Left lung (tissue), 10 donors: ENCODE results near the gene KDM3B. TPM values are rescaled to one million over a fixed set of nuclear protein-coding genes. Genes with fewer than 3 reads are reported as not detected.
"Not testable (repeated sequence)": the region's sequence is repeated elsewhere in the genome, so short reads cannot be mapped to it uniquely, and the experiment has no call there.

Source experiments
- ATAC-seq: fragments of 200-7000 bp; cut with Tn5 transposase; one replicate; pipeline ENCODE4 v1.9.1; 2020; ENCODE audit warnings: moderate library complexity
- DNase-seq, 4 donors: peaks; one replicate each; pipeline ENCODE4 v3.0.0-alpha.2; 2013 to 2020
- H3K27ac ChIP-seq, 2 donors: fragments of 200-600 bp; sonication (generic) in 1 of 2; one replicate each; pipeline versions ENCODE4 v1.5.0 to v1.8.0; 2020 to 2021
- H3K27me3 ChIP-seq, 2 donors: fragments of 200-600 bp; sonication (generic) in 1 of 2; one replicate each; pipeline versions ENCODE4 v1.5.0 to v1.8.0; 2020 to 2021
- H3K36me3 ChIP-seq, 2 donors: fragments of 200-600 bp; sonication (generic) in 1 of 2; one replicate each; pipeline versions ENCODE4 v1.5.0 to v1.8.0; 2020 to 2021
- H3K4me1 ChIP-seq, 2 donors: fragments of 200-600 bp; one replicate each; pipeline ENCODE4 v1.8.0; 2021
- H3K4me3 ChIP-seq, 2 donors: fragments of 200-600 bp; sonication (generic) in 1 of 2; one replicate each; pipeline versions ENCODE4 v1.5.0 to v1.8.0; 2020 to 2021; ENCODE audit warnings: mild to moderate bottlenecking in 1 of 2
- H3K9me3 ChIP-seq, 2 donors: fragments of 200-600 bp; sonication (generic) in 1 of 2; one replicate each; pipeline versions ENCODE4 v1.5.0 to v1.8.0; 2020 to 2021
- intact Hi-C, 2 donors: fragments of 100-400 bp; cut with DNase I; formaldehyde crosslinking; loops; one replicate each; pipeline versions ENCODE4 v1.11.2 to v1.14.2; 2022
- polyA plus RNA-seq, 6 donors: library from polyadenylated mRNA; unstranded; fragments of 120-200 nt; gene quantifications; one replicate each; pipeline ENCODE4 v1.2.1, GENCODE V29; 2013; ENCODE audit not compliant: insufficient read length in 6 of 6
- total RNA-seq, 2 donors: library from RNA; stranded (reverse); fragmentation: NEBNext Ultra II Directional; extraction: Animal tissue kit (Norgen Biotek cat#: 25700); gene quantifications; one replicate each; pipeline ENCODE4 v1.2.1, GENCODE V29; 2021
- TF ChIP-seq, protein P1 (sequence below), 2 donors: fragments of 200-600 bp; sonication (generic) in 1 of 2; IDR thresholded peaks; one replicate each; pipeline versions ENCODE4 v1.5.0 to v1.8.0; 2021; ENCODE audit warnings: antibody characterized with exemption in 2 of 2
- donor health status: DM: no; HTN: yes; CAD: no.
- donor health status: DM: no; HTN: no; CAD: no.

KDM3B gene
- total and polyA plus RNA-seq, 8 donors = 47.5 to 96.3 (median 79.5) TPM

DNA sequence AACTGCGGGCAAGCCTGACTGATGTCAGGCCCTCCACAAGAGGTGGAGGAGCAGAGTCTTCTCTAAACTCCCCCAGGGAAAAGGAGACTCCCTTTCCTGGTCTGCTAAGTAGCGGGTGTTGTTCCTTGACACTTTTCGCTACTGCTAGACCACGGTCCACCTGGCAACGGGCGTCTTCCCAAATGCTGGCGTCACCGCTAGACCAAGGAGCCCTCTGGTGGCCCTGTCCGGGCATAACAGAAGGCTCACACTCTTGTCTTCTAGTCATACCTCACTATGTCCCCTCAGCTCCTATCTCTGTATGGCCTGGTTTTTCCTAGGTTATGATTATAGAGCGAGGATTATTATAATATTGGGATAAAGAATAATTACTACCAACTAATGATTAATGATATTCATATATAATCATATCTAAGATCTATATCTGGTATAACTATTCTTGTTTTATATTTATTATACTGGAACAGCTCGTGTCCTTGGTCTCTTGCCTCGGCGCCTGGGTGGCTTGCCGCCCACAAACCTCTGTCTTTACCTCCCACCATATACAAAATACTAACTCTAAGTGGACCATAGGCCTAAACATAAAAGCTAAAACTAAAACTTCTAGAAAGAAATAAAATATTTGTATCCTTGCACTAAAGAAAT is 58.6 kb downstream of the KDM3B start:
- H3K4me1 ChIP-seq, ATAC-seq, H3K4me3 ChIP-seq, H3K27me3 ChIP-seq, H3K27ac ChIP-seq, DNase-seq, H3K9me3 ChIP-seq: not testable (repeated sequence)
- H3K36me3 ChIP-seq = peaks cover 3 to 82% of the 10 kb centered on the region in 2 donors
- intact Hi-C loops = loop anchor here in 1 of 2 donors (10.0 kb wide), 1 partner anchor 226 kb away; no protein-coding TSS in a partner anchor
- TF ChIP-seq, protein P1, sequence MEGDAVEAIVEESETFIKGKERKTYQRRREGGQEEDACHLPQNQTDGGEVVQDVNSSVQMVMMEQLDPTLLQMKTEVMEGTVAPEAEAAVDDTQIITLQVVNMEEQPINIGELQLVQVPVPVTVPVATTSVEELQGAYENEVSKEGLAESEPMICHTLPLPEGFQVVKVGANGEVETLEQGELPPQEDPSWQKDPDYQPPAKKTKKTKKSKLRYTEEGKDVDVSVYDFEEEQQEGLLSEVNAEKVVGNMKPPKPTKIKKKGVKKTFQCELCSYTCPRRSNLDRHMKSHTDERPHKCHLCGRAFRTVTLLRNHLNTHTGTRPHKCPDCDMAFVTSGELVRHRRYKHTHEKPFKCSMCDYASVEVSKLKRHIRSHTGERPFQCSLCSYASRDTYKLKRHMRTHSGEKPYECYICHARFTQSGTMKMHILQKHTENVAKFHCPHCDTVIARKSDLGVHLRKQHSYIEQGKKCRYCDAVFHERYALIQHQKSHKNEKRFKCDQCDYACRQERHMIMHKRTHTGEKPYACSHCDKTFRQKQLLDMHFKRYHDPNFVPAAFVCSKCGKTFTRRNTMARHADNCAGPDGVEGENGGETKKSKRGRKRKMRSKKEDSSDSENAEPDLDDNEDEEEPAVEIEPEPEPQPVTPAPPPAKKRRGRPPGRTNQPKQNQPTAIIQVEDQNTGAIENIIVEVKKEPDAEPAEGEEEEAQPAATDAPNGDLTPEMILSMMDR (IDR thresholded peaks at IDR 0.05) = peak; percentile 41 to 53

DNA sequence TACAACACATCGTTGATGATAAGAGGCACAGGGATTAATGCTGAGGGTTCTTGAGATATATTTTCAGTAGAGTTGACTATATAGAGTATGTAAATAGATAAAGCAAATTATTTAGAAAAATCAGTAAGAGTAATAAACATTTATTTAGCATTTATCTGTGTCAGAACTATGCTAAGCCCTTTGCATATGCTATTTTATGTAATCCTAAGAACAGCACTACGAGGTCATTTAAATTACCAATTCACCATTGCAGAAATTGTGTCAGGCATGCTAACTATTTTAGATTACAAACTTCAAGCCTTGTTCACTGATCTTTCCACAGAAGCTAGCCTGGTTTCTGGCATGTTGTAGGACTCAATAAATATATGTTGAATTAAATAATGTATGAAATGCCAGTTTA is 66.0 kb downstream of the KDM3B start:
- no peak overlapping the region for H3K27ac ChIP-seq
- no peaks in the 10 kb centered on the region for H3K4me1 ChIP-seq
- H3K4me3 ChIP-seq = no peak overlapping the region
- H3K27me3 ChIP-seq = no peaks in the 10 kb centered on the region
- DNase-seq (no peak), ATAC-seq (no peak)
- H3K36me3 ChIP-seq = peaks cover 3 to 98% of the 10 kb centered on the region in 2 donors
- no peaks in the 10 kb centered on the region for H3K9me3 ChIP-seq
- TF ChIP-seq, protein P1 (IDR thresholded peaks at IDR 0.05) = no peak
- intact Hi-C loops = loop anchor here in 1 of 2 donors (10.0 kb wide), 1 partner anchor 234 kb away; no protein-coding TSS in a partner anchor

GRCh38 chr5:138425079-138425478 is 72.6 kb downstream of the KDM3B start:
- TF ChIP-seq, protein P1 (IDR thresholded peaks at IDR 0.05) = no peak
- H3K27me3 ChIP-seq = no peaks in the 10 kb centered on the region
- no peak overlapping the region for H3K4me3 ChIP-seq
- ATAC-seq (no peak), DNase-seq (no peak)
- H3K27ac ChIP-seq = no peak overlapping the region
- no peaks in the 10 kb centered on the region for H3K4me1 ChIP-seq
- H3K9me3 ChIP-seq = no peaks in the 10 kb centered on the region
- peaks cover 0 to 100% of the 10 kb centered on the region in 2 donors for H3K36me3 ChIP-seq
- intact Hi-C loops = no loop called here

- TF ChIP-seq, protein P1 (IDR thresholded peaks at IDR 0.05) = no peak
- ATAC-seq (no peak), DNase-seq (no peak)
- Histone ChIP-seq H3K27me3 (peaks cover 0 to 29% of the 10 kb centered on the region in 2 donors), H3K4me3 (no peak overlapping the region), H3K27ac (no peak overlapping the region), H3K9me3 (no peaks in the 10 kb centered on the region), H3K36me3 (peaks cover 0 to 64% of the 10 kb centered on the region in 2 donors), H3K4me1 (peaks cover 6 to 14% of the 10 kb centered on the region in 2 donors)
- intact Hi-C loops = no loop called here
Measured at GRCh38 chr5:138435943-138436342, 83.5 kb downstream of the KDM3B start.

GRCh38 chr5:138438003-138438723 is 85.7 kb downstream of the KDM3B start:
- ATAC-seq = no peak

More at GRCh38 chr5:138438003-138438723, 85.7 kb downstream of the KDM3B start:
- no peak for DNase-seq
- Histone ChIP-seq H3K27ac (no peak overlapping the region), H3K27me3 (peaks cover 0 to 29% of the 10 kb centered on the region in 2 donors), H3K36me3 (peaks cover 0 to 41% of the 10 kb centered on the region in 2 donors), H3K4me3 (peak overlapping the region; percentile 17), H3K9me3 (no peaks in the 10 kb centered on the region), H3K4me1 (peaks cover 6 to 14% of the 10 kb centered on the region in 2 donors)
- TF ChIP-seq, protein P1 (IDR thresholded peaks at IDR 0.05) = no peak
- intact Hi-C loops = no loop called here
